IPS-15b (cell line): Measurements from ENCODE around the gene FAM234B.

Experiments
- H3K27me3 ChIP-seq: one replicate; pipeline ENCODE4 v1.6.1; 2013; ENCODE audit warnings: low read length; ENCODE audit not compliant: control insufficient read depth, insufficient read depth
- H3K36me3 ChIP-seq: one replicate; pipeline ENCODE4 v1.6.1; 2013; ENCODE audit warnings: low read length; ENCODE audit not compliant: control insufficient read depth, insufficient read depth
- H3K4me1 ChIP-seq: one replicate; pipeline ENCODE4 v1.6.1; 2013; ENCODE audit warnings: mild to moderate bottlenecking, low read length; ENCODE audit not compliant: control insufficient read depth, insufficient read depth
- H3K4me3 ChIP-seq: one replicate; pipeline ENCODE4 v1.5.1; 2013; ENCODE audit warnings: low read depth, low read length
- H3K9ac ChIP-seq: one replicate; pipeline ENCODE4 v1.6.1; 2013; ENCODE audit warnings: low read depth, mild to moderate bottlenecking, low read length
- H3K9me3 ChIP-seq: one replicate; pipeline ENCODE4 v1.6.1; 2013; ENCODE audit warnings: mild to moderate bottlenecking, low read length; ENCODE audit not compliant: control insufficient read depth, insufficient read depth

FAM234B gene

GRCh38 chr12:13002301-13003097 lies 41.7 kb upstream of the FAM234B start:
- no peaks in the 10 kb centered on the region for H3K36me3 ChIP-seq
- peaks cover 14% of the 10 kb centered on the region for H3K4me1 ChIP-seq
- H3K9me3 ChIP-seq = no peaks in the 10 kb centered on the region
- H3K4me3 ChIP-seq = peak overlapping the region; percentile 72
- no peak overlapping the region for H3K9ac ChIP-seq
- peaks cover 21% of the 10 kb centered on the region for H3K27me3 ChIP-seq

GRCh38 chr12:13004361-13004760 lies 39.8 kb upstream of the FAM234B start:
- Histone ChIP-seq H3K9me3 (no peaks in the 10 kb centered on the region), H3K4me3 (no peak overlapping the region), H3K4me1 (peaks cover 12% of the 10 kb centered on the region), H3K27me3 (peaks cover 16% of the 10 kb centered on the region), H3K9ac (no peak overlapping the region), H3K36me3 (no peaks in the 10 kb centered on the region)

- Histone ChIP-seq H3K27me3 (peaks cover 16% of the 10 kb centered on the region), H3K36me3 (no peaks in the 10 kb centered on the region), H3K4me3 (no peak overlapping the region), H3K9me3 (no peaks in the 10 kb centered on the region), H3K9ac (no peak overlapping the region), H3K4me1 (peaks cover 12% of the 10 kb centered on the region)
Observed at GRCh38 chr12:13004986-13005385, 39.2 kb upstream of the FAM234B start.

DNA sequence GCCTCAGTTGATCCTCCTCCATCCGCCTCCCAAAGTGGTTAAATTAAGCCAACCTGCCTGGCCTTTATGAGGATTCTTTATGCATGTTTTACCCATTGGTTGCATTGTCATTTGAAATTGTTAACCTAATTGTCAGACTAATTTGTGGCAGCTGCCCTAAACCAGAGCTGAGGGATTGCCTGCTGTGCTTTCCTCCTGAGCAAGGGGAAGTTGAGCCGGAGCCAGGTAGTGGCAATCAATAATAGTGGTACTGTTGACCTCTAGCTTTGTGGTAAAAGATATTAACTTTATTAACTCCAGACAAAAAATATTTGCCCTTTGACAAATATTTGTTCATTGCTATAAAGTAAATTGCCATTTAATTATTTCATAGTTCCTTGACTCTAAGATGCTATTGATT lies 38.5 kb upstream of the FAM234B start:
- Histone ChIP-seq H3K9me3 (no peaks in the 10 kb centered on the region), H3K36me3 (no peaks in the 10 kb centered on the region), H3K4me3 (no peak overlapping the region), H3K9ac (no peak overlapping the region), H3K27me3 (peaks cover 16% of the 10 kb centered on the region), H3K4me1 (peaks cover 12% of the 10 kb centered on the region)

GRCh38 chr12:13007496-13008233 lies 36.5 kb upstream of the FAM234B start:
- Histone ChIP-seq H3K4me3 (no peak overlapping the region), H3K9me3 (no peaks in the 10 kb centered on the region), H3K27me3 (peaks cover 5% of the 10 kb centered on the region), H3K4me1 (peaks cover 10% of the 10 kb centered on the region), H3K9ac (no peak overlapping the region), H3K36me3 (no peaks in the 10 kb centered on the region)

- no peaks in the 10 kb centered on the region for H3K36me3 ChIP-seq
- peaks cover 10% of the 10 kb centered on the region for H3K4me1 ChIP-seq
- no peaks in the 10 kb centered on the region for H3K27me3 ChIP-seq
- H3K9ac ChIP-seq = no peak overlapping the region
- H3K4me3 ChIP-seq = no peak overlapping the region
- H3K9me3 ChIP-seq = no peaks in the 10 kb centered on the region
Observed at GRCh38 chr12:13008741-13009380, 35.3 kb upstream of the FAM234B start.

DNA sequence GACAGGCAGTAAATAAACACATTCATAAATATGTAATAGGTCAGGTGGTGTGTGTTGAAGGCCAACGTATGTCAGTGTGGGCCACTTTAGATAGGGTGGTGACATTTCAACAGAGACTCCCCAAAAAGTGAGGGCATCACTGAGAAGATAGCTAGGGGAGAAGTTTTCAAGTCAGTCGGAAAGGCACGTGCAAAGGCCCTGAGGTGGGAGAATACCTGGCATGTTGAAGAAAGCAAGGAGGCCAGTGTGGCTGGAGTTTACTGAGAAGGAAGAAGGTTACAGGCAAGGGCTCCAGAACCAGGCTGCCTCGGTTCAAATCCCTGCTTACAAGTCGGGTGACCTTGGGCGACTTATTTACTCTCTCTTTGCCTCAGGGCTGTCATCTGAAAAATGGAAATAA lies 33.1 kb upstream of the FAM234B start:
- peaks cover 2% of the 10 kb centered on the region for H3K4me1 ChIP-seq
- no peaks in the 10 kb centered on the region for H3K27me3 ChIP-seq
- H3K4me3 ChIP-seq = no peak overlapping the region
- H3K9ac ChIP-seq = no peak overlapping the region
- no peaks in the 10 kb centered on the region for H3K9me3 ChIP-seq
- no peaks in the 10 kb centered on the region for H3K36me3 ChIP-seq

DNA sequence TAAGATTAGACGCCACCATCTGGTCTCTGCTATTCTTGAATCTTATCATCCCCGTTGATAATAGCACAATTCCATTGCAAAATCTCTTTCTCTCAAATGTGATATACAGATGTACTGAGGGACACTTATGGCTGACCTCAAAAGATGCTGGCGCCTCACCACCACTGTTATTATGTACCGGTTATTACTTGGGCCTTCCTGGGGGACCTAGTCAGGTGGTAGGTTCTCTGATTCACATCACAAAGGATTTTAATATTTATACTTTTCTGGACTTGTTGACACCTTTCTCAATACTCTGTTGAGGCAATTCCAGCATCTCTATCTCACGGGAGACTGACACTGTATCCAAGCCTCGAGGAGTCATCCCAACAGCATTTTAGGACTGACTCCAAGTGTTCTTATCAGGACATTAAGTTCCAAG lies 21.3 kb upstream of the FAM234B start:
- H3K4me1 ChIP-seq = no peaks in the 10 kb centered on the region
- no peaks in the 10 kb centered on the region for H3K9me3 ChIP-seq
- H3K9ac ChIP-seq = no peak overlapping the region
- no peaks in the 10 kb centered on the region for H3K36me3 ChIP-seq
- H3K4me3 ChIP-seq = no peak overlapping the region
- H3K27me3 ChIP-seq = no peaks in the 10 kb centered on the region

- Histone ChIP-seq H3K4me1 (no peaks in the 10 kb centered on the region), H3K4me3 (no peak overlapping the region), H3K27me3 (no peaks in the 10 kb centered on the region), H3K9me3 (no peaks in the 10 kb centered on the region), H3K36me3 (no peaks in the 10 kb centered on the region), H3K9ac (no peak overlapping the region)
Observed at GRCh38 chr12:13023811-13024530, 20.2 kb upstream of the FAM234B start.

GRCh38 chr12:13024531-13024916 lies 19.7 kb upstream of the FAM234B start:
- Histone ChIP-seq H3K4me1 (peaks cover 3% of the 10 kb centered on the region), H3K9ac (no peak overlapping the region), H3K36me3 (no peaks in the 10 kb centered on the region), H3K9me3 (no peaks in the 10 kb centered on the region), H3K27me3 (no peaks in the 10 kb centered on the region), H3K4me3 (no peak overlapping the region)

DNA sequence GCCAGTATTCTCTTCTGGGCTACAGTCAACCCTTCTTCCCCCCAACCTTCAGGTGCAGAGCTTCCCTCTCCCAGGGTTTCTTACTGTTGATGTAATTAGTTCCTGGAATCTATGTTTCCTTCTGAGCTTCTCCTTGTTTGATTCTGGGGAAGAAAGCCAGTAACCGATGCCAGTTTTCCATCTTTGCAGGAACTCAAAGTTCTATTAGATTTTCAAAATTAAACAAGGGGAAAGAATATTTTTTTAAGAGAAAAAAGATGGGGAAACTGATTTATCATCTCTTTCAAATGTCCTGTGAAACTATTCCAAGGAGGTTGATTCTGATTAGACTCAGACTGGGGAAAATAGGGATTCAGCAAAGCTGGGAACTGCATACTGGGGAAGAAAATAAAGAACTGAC lies 17.9 kb upstream of the FAM234B start:
- Histone ChIP-seq H3K36me3 (no peaks in the 10 kb centered on the region), H3K9ac (no peak overlapping the region), H3K4me3 (no peak overlapping the region), H3K4me1 (peaks cover 3% of the 10 kb centered on the region), H3K9me3 (no peaks in the 10 kb centered on the region), H3K27me3 (no peaks in the 10 kb centered on the region)
